HUES6 (cell line): ENCODE measurements around the gene PIGN.
A peak's percentile ranks its signal among the peaks of the same experiment; 100 is the strongest.

Experiments
- H3K27ac ChIP-seq: 2 replicates; pipeline ENCODE4 v1.7.0; 2013; ENCODE audit warnings: low read depth, mild to moderate bottlenecking, low read length, inconsistent platforms
- H3K27me3 ChIP-seq: 2 replicates; pipeline ENCODE4 v1.6.1; 2013; ENCODE audit warnings: low read length; ENCODE audit not compliant: control insufficient read depth, insufficient read depth
- H3K36me3 ChIP-seq: 2 replicates; pipeline ENCODE4 v1.6.1; 2013; ENCODE audit warnings: low read length; ENCODE audit not compliant: control insufficient read depth, insufficient read depth
- H3K4me1 ChIP-seq: 2 replicates; pipeline ENCODE4 v1.6.1; 2013; ENCODE audit warnings: low read length; ENCODE audit not compliant: control insufficient read depth, insufficient read depth
- H3K4me3 ChIP-seq: 2 replicates; pipeline ENCODE4 v1.5.1; 2013; ENCODE audit warnings: low read depth, low read length
- H3K9ac ChIP-seq: one replicate; pipeline ENCODE4 v1.6.1; 2013; ENCODE audit warnings: mild to moderate bottlenecking, low read length
- H3K9me3 ChIP-seq: 2 replicates; pipeline ENCODE4 v1.6.1; 2013; ENCODE audit warnings: low read depth, low read length; ENCODE audit not compliant: control insufficient read depth, insufficient read depth

Gene PIGN

GRCh38 chr18:62201870-62202269 is 15.0 kb upstream of the PIGN start:
- Histone ChIP-seq H3K9ac (no peak overlapping the region), H3K9me3 (no peaks in the 10 kb centered on the region), H3K4me1 (no peaks in the 10 kb centered on the region), H3K27me3 (no peaks in the 10 kb centered on the region), H3K36me3 (no peaks in the 10 kb centered on the region), H3K27ac (no peak overlapping the region), H3K4me3 (no peak overlapping the region)

DNA sequence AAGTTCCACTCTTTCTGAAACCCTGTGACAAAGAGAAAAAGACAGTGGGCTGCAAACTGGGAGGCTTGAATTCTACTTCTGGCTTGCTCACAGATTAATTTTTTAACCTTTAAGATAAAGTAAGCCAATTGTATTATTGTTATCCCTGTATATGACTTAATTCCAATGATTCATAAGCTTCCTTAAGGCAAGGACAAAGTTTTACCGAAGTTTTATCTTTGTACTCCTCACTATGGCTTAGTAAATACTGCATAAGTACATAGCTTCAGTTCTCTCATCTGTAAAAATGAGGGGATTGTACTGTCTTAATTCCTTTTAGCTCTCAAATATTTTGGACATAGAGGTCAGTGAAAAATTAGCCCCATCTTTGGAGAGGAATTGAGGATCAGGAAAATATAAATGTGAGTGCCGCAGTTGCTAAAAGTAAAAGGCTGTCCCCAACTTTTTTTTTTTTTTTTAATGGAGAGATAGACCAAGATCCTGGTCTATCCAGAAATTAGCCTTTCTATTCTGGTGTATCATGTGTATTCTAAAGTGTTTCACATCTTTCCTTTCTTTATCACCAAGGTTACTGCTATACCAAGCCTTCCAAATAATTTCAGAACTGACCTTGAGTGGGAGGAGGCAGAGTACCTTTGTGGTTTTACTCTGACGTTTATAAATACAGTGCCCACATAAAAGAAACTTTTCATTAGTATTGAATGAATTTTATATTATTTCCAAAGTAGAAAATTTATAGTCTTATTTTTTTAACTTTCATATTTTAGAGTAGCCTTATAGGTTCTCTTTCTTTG is 13.5 kb upstream of the PIGN start:
- Histone ChIP-seq H3K9ac (no peak overlapping the region), H3K27me3 (no peaks in the 10 kb centered on the region), H3K27ac (no peak overlapping the region), H3K4me1 (no peaks in the 10 kb centered on the region), H3K9me3 (no peaks in the 10 kb centered on the region), H3K36me3 (no peaks in the 10 kb centered on the region), H3K4me3 (no peak overlapping the region)

- H3K36me3 ChIP-seq: no peaks in the 10 kb centered on the region
- H3K27ac ChIP-seq: no peak overlapping the region
- no peaks in the 10 kb centered on the region for H3K9me3 ChIP-seq
- no peaks in the 10 kb centered on the region for H3K4me1 ChIP-seq
- H3K27me3 ChIP-seq: no peaks in the 10 kb centered on the region
- no peak overlapping the region for H3K4me3 ChIP-seq
- H3K9ac ChIP-seq: no peak overlapping the region
Measured at GRCh38 chr18:62199629-62200028, 12.8 kb upstream of the PIGN start.

- no peak overlapping the region for H3K27ac ChIP-seq
- no peaks in the 10 kb centered on the region for H3K9me3 ChIP-seq
- no peaks in the 10 kb centered on the region for H3K4me1 ChIP-seq
- H3K27me3 ChIP-seq: no peaks in the 10 kb centered on the region
- no peaks in the 10 kb centered on the region for H3K36me3 ChIP-seq
- H3K4me3 ChIP-seq: no peak overlapping the region
- H3K9ac ChIP-seq: no peak overlapping the region
Measured at GRCh38 chr18:62198259-62198658, 11.4 kb upstream of the PIGN start.

- no peak overlapping the region for H3K4me3 ChIP-seq
- no peaks in the 10 kb centered on the region for H3K4me1 ChIP-seq
- H3K27ac ChIP-seq: no peak overlapping the region
- no peaks in the 10 kb centered on the region for H3K9me3 ChIP-seq
- no peaks in the 10 kb centered on the region for H3K27me3 ChIP-seq
- no peak overlapping the region for H3K9ac ChIP-seq
- H3K36me3 ChIP-seq: no peaks in the 10 kb centered on the region
Measured at GRCh38 chr18:62196980-62197379, 10.1 kb upstream of the PIGN start.

- Histone ChIP-seq H3K9ac (no peak overlapping the region), H3K36me3 (no peaks in the 10 kb centered on the region), H3K27ac (no peak overlapping the region)
Measured at GRCh38 chr18:62196079-62196478, 9.2 kb upstream of the PIGN start.

GRCh38 chr18:62189208-62189607 is 2.4 kb upstream of the PIGN start:
- Histone ChIP-seq H3K9ac (no peak overlapping the region), H3K4me3 (peak overlapping the region; percentile 98), H3K27ac (no peak overlapping the region), H3K36me3 (no peaks in the 10 kb centered on the region), H3K9me3 (no peaks in the 10 kb centered on the region), H3K27me3 (no peaks in the 10 kb centered on the region), H3K4me1 (no peaks in the 10 kb centered on the region)

More at GRCh38 chr18:62196079-62196478, 9.2 kb upstream of the PIGN start:
- no peaks in the 10 kb centered on the region for H3K4me1 ChIP-seq
- no peaks in the 10 kb centered on the region for H3K27me3 ChIP-seq
- no peaks in the 10 kb centered on the region for H3K9me3 ChIP-seq
- no peak overlapping the region for H3K4me3 ChIP-seq

DNA sequence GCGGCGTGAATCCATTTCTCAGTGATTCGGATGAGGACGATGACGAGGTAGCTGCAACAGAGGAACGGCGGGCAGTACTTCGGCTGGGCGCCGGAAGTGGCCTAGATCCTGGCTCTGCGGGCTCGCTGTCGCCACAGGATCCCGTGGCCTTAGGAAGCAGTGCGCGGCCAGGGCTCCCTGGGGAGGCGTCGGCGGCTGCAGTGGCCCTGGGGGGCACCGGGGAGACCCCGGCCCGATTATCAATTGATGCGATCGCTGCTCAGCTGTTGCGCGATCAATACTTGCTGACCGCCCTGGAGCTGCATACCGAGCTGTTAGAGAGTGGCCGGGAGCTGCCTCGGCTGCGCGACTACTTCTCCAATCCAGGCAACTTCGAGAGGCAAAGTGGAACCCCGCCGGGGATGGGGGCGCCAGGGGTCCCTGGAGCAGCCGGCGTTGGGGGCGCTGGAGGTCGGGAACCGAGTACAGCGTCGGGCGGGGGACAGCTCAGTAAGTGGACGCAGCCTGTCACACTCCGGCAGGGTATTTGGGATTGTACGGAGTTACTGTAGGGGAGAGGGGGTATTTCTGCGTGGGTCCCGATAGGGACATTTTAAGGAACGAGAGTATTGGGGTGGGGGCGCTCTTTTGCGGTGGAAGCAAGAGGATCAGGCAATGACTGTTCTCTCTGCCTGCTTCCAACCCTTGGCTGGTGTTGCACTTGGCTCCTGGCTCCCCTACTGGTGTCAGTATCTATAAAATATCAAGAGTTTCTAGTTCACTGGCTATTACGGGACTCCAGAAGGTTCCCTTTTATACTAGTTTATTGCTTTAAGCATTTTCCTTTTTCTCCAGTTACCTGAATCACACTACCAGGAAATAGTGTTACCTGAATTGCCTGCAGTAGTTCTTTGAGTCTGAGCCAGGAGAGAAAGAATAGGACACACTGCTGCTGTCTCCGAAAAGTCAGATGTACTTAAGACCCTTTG is 971 bp upstream of the PIGN start:
- no peaks in the 10 kb centered on the region for H3K4me1 ChIP-seq
- H3K36me3 ChIP-seq: no peaks in the 10 kb centered on the region
- peak overlapping the region; percentile 83; the same call in 1 of the 2 replicates for H3K27ac ChIP-seq
- no peaks in the 10 kb centered on the region for H3K9me3 ChIP-seq
- H3K4me3 ChIP-seq: peak overlapping the region; percentile 98
- peak overlapping the region; percentile 96 for H3K9ac ChIP-seq
- H3K27me3 ChIP-seq: no peaks in the 10 kb centered on the region

DNA sequence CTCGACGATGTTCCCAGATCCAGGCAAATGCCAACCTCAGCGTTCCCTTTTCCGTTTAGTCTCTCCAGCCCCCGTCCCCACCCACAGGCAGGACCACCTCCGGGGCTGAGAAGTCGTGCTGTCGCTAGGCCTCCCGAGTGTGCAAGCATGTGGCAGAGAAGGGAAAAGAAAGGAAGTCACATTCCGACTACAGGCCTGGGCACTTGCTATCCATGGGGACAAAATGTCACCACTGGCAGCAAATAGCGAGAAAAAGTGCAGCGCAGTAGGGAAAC is 420 bp downstream of the PIGN start:
- Histone ChIP-seq H3K9ac (peak overlapping the region; percentile 92), H3K27me3 (no peaks in the 10 kb centered on the region), H3K4me1 (no peaks in the 10 kb centered on the region), H3K36me3 (no peaks in the 10 kb centered on the region), H3K4me3 (peak overlapping the region; percentile 97), H3K27ac (peak overlapping the region; percentile 22; the same call in 1 of the 2 replicates), H3K9me3 (no peaks in the 10 kb centered on the region)

DNA sequence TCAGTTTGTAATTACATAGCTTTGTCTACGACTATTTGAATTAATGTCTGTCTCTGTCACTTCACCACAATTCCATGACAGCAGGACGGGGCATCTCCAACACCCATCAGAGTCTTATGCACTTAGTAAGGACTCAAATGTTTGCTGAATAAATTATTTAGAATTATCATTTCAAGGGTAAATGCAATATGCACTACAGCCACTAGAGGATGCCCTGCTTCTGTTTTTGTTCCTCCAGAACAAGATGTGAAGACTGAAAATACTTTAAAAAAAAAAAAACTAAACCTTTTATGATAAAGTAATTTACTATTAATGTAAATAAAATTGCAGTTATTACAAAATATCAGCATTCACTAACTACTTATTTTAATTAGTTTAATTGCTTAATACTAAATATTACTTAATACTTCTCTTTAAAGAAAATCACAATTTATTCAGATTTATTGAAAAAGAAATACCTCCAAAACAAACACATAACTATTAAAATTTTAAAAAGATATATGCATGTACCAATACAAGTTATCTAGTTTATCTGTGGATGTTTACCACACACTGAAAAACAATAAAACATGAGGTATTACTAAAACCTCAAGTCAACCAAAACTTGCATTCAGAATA is 3.2 kb downstream of the PIGN start:
- Histone ChIP-seq H3K4me3 (no peak overlapping the region), H3K9me3 (no peaks in the 10 kb centered on the region), H3K27ac (no peak overlapping the region), H3K4me1 (no peaks in the 10 kb centered on the region), H3K27me3 (no peaks in the 10 kb centered on the region), H3K9ac (no peak overlapping the region), H3K36me3 (no peaks in the 10 kb centered on the region)

GRCh38 chr18:62182220-62182619 is 4.6 kb downstream of the PIGN start:
- Histone ChIP-seq H3K27me3 (no peaks in the 10 kb centered on the region), H3K36me3 (no peaks in the 10 kb centered on the region), H3K4me1 (no peaks in the 10 kb centered on the region), H3K4me3 (no peak overlapping the region), H3K9ac (no peak overlapping the region), H3K9me3 (no peaks in the 10 kb centered on the region), H3K27ac (no peak overlapping the region)
